GM21381 (cell line): ENCODE results near the gene SEC31A.

Experiments
- ATAC-seq: cut with Tn5 transposase; IDR thresholded peaks from one replicate; pipeline ENCODE4 v1.9.1; 2021; ENCODE audit warnings: mild to moderate bottlenecking, moderate library complexity; ENCODE audit not compliant: unreplicated experiment

Gene SEC31A

GRCh38 chr4:82797040-82797404, 93.9 kb downstream of the SEC31A start:
- no peak for ATAC-seq

- ATAC-seq: no peak
These were observed 97.9 kb downstream of the SEC31A start for GRCh38 chr4:82792912-82793649.

DNA sequence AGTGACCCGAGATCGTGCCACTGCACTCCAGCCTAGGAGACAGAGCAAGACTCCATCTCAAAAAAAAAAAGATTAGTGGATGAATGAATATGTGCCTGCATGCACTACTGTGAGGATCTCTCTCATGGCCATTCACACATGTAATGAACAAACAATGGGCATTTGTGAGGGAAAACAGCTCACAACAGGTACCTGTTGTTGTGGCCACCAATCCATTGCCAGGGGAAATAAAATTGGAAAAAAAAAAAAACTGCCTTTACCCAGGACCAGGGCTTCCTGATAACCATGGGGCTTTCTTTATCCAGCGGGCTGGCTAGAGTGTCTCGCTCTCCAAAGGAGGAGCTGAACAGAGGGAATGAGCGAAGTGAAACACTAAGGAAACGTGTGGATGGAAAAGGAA, 99.8 kb downstream of the SEC31A start:
- no peak for ATAC-seq

GRCh38 chr4:82790060-82790660, 100.8 kb downstream of the SEC31A start:
- ATAC-seq: no peak

GRCh38 chr4:82789025-82789776, 101.8 kb downstream of the SEC31A start:
- no peak for ATAC-seq

DNA sequence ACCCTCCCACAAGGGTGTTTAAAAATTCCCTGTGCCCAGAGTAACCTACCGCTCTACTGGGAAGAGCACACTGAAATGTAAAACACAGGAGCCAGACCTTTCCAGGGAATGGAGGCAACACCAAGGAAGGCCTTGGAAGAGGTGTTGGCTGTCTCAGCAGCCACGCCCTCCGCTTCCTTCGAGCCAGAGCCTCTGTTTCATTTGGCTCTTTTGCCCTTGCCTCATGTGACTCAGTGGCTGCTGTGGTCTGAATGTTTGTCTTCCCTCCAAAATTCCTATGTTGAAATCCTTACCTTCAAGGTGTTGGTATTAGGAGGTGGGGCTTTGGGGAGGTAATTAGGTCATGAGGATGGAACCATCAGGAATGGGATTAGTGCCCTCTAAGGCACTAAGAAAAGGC, 103.6 kb downstream of the SEC31A start:
- ATAC-seq: no peak

DNA sequence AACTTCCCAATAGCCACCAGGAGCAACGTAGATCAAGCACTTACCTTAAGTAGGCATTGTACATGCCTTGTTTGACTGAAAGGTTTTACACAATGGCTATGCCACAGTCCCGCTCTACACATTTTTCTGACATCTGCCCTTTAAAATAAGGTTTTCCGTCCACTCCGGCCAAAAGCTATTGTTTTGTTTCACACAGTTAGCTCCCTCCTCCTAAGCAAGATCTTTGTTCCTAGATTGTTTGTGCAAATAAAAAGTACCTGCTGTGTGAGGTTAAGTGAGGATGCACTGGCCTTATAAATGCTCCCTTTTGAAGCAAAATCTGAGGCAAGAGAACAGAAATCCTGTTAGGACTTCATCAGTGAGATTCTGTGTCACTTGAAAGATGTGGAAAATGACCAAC, 104.1 kb downstream of the SEC31A start:
- no peak for ATAC-seq

GRCh38 chr4:82785611-82786400, 105.1 kb downstream of the SEC31A start:
- no peak for ATAC-seq

DNA sequence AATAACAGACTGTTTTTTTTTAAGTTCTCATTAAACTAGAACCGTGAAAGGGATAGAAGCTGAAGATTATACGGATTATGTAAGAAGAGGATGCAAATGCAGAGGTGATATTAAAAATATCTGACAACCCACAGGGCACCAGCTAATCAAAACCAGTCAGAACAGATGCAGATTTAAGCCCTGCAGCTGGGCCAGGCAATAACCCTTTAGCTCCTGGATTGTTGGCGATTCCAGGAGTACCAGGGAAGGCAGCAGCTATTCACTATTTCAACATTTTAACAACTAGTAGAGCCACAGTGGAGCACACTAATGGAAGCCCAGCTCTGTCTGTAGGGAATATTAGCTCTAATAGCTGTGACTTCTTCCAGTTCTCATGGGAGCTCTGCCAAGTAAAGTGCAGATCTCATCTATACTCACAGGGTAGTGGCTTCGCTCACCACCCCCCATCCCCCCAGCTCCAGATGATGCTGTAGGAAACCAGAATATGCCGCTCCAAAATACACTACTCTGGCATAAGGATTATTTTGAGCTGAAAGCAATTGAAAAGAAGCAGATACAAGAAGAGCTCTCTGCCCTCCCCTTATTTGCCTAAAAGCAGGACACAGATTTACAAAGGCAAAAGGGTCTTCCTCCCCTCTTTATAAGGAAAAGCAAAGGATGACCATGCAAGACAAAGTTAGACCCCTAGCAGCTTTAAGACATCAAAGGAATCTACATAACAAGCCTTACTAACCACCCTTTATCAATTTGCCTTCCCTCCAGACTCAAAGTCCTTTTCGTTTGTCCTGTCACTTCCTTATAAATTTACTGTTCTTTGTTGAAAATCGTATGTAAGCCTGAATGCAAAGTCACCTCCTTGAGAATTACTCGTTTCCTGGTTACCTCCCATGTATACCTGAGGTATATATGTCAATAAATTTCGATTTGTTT, 106.0 kb downstream of the SEC31A start:
- no peak for ATAC-seq

DNA sequence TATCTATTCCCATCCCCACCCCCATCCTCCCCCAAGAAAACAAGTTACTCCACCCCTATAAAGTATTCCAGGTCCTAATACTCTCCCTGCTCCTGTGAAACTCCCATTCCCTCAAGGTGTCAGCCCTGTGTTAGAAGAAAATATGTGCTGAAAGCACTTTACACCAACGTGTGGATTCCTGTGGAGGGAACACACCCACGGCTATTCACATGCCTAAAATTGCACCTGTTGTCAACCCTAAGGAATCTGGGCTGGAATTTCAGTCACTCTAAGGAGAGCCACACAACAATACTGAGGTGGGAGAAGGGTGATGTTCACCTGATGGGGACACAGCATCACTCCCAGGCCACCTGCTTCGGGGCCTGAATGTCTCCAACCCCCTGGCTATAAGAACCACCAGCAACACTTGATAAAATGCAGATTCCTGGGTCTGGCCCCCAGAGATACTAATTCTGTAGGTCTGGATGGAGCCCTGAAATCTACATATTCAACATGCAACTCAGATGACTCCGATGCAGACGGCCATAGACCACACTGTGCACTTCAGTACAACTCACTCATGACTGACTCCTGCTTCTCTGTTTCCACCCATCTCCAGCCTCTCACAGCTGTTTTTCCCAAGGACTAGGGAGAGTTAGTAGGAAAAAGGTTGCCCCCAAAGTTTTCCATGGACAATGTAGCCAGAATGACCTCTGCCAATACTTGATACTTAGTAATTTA, 108.2 kb downstream of the SEC31A start:
- no peak for ATAC-seq

DNA sequence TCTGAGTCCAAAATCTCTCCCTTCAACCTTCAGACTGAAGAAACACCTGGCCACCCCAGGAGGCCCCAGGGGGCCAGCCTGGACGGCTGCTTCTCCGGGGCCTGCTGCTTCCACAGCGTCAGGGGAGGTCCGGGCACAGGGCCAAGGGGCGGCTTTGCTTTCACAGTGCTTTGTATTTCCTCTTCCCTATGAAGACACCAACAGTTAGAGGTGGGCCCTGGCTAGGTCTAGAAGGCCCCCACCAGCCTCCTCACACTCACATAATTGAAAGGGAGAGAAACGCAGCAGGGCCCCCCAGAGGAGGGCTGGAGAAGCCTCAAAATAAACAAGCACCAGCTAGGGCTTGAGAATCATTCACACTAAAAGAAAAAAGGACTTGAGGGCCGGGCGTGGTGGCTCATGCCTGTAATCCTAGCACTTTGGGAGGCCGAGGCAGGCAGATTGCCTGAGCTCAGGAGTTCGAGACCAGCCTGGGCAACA, 110.2 kb downstream of the SEC31A start:
- ATAC-seq: no peak

GRCh38 chr4:82780170-82780751, 110.7 kb downstream of the SEC31A start:
- ATAC-seq: no peak

GRCh38 chr4:82779032-82779431, 111.9 kb downstream of the SEC31A start:
- no peak for ATAC-seq

DNA sequence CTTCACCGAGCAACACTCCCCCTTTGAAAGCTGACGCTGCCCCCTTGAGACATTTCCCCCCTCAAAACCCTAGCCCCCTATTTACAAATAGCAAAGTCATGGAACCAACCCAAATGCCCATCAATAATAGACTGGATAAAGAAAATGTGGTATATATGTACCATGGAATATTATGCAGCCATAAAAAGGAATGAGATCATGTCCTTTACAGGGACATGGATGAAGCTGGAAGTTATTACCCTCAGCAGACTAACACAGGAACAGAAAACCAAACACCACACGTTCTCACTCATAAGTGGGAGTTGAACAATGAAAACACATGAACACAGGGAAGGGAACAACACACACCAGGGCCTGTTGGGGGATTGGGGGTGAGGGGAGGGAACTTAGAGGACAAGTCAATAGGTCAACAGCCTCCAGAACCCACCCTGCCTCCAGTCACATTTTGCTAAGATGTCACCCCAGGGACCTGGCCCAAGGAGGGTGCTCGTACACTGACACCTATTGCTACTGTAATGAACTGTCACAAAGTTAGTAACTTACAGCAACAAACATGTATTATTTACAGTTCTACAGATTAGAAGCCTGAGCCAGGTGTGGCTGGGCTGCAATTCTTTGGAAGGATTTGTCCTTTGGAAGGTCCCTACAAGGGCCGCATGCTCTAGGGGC, 113.0 kb downstream of the SEC31A start:
- no peak for ATAC-seq

DNA sequence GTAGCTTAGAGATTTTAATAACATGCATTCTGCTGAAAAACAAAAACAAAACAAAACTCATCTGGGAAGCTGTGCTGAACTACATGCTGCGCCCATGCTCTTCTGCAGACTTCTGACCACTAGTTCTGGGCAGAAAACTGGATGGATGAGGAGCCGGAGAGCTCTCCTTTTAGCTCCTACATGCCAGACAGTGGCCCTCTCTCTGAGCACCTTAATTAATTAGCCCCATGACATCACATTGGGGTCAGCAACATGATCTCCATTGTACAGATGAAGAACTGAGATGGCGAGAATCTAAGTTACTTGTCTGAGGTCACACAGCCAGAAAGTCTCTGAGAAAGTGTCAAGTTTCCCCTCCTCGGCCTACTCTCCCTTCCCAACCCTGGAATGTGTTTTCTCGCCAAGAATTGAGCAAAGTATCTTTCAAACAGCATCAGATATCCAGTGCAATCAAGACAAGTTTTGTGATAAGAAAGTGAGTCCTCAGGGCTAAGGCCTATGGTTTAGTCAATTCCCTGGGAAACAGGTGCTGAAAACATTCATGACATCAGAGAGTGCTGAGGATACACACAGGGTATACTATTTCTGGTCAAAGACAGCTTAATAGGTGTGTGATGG, 113.9 kb downstream of the SEC31A start:
- ATAC-seq: no peak

DNA sequence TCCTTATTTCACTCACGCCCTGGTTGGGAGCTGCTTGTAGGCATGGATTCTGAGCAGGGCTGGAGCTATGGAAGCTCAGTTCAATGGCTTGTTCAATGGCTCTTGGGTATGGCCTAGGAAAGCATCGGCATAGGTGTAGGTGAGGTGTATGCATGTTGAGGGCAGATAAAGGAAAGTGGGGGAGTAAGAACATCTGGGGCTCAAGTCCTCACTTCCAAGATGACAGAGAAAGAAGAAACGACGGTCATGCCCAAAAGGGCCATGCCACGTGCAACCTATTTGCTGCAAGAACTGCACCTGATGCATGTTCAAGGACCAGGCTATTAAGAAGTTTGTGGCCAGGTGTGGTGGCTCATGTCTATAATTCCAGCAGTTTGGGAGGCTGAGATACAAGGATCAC, 115.7 kb downstream of the SEC31A start:
- ATAC-seq: no peak

DNA sequence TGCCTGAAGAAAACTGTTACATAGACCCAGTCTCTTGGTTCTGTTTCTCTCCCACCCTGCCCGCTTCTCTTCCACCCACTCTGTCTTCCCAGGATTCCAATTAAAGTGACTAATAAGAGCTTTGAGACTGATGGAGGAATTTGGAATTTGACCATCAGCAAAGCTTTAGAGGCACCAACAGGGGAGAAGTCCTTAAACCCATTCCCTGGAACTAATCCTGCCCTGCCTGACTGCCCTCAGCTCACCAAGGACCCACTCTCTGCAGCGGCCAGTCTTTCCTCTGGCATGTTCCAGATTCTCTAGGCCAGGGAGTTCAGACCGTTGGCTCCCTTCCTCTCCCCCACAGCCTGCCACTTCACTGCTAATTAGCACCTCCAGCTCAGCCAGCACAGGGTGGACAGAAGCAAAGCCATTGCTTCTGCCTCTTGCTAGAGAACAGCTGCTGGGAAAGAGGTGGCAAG, 116.2 kb downstream of the SEC31A start:
- ATAC-seq: no peak

DNA sequence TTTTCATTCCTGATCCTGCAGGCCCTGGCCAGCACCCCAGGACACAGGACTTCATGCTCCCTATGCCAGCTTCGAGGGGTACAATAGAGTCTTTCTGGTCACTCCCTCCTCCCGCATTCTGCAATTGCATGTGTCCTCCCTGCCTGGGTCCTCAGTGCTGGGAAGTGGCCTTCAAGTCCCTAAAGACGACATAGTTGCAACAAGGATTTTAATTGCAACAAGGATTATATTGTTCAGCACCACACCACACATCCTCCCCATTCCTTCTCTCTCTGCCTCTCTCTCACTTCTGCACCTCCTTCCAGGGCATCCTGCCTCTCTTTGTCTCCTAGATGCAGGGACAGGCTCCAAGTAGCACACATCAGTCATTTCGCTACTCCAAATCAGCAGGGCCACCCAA, 117.9 kb downstream of the SEC31A start:
- ATAC-seq: no peak
